RWPE2 (cell line): ENCODE measurements around the gene BRIX1.

ENCODE experiments used
- ATAC-seq: fragments of 200-7000 bp; cut with Tn5 transposase; 3 replicates; pipeline ENCODE4 v1.9.1; 2021; ENCODE audit warnings: low read depth
- DNase-seq: peaks from one replicate; pipeline ENCODE4 v3.0.0-alpha.2; 2020; ENCODE audit warnings: low spot score
- H3K27ac ChIP-seq: fragments of 450-650 bp; 2 replicates; pipeline ENCODE4 v1.5.1; 2017; ENCODE audit warnings: mild to moderate bottlenecking; ENCODE audit not compliant: poor library complexity, severe bottlenecking
- H3K27me3 ChIP-seq: fragments of 250-450 bp; sonication (Bioruptor Pico); 2 replicates; pipeline ENCODE4 v1.5.1; 2021; ENCODE audit warnings: mild to moderate bottlenecking, moderate library complexity; ENCODE audit not compliant: insufficient read depth, poor library complexity, severe bottlenecking
- H3K36me3 ChIP-seq: fragments of 250-450 bp; sonication (Bioruptor Pico); 2 replicates; pipeline ENCODE4 v1.5.1; 2020; ENCODE audit warnings: low read depth, mild to moderate bottlenecking, moderate library complexity
- H3K4me1 ChIP-seq: fragments of 250-450 bp; sonication (Bioruptor Pico); 2 replicates; pipeline ENCODE4 v1.5.1; 2021; ENCODE audit warnings: mild to moderate bottlenecking, moderate library complexity; ENCODE audit not compliant: insufficient read depth, poor library complexity, severe bottlenecking
- H3K4me3 ChIP-seq: fragments of 250-450 bp; sonication (Bioruptor Pico); 2 replicates; pipeline ENCODE4 v1.5.1; 2021; ENCODE audit warnings: mild to moderate bottlenecking, moderate library complexity; ENCODE audit not compliant: severe bottlenecking
- H3K9me3 ChIP-seq: fragments of 250-450 bp; sonication (Bioruptor Pico); 2 replicates; pipeline ENCODE4 v1.5.1; 2021; ENCODE audit warnings: mild to moderate bottlenecking, moderate library complexity; ENCODE audit not compliant: severe bottlenecking
- TF ChIP-seq, protein P1 (sequence below): fragments of 450-650 bp; IDR thresholded peaks from one replicate; pipeline ENCODE4 v1.5.1; 2017; ENCODE audit warnings: mild to moderate bottlenecking, moderate library complexity; ENCODE audit not compliant: poor library complexity, severe bottlenecking

Gene BRIX1

DNA sequence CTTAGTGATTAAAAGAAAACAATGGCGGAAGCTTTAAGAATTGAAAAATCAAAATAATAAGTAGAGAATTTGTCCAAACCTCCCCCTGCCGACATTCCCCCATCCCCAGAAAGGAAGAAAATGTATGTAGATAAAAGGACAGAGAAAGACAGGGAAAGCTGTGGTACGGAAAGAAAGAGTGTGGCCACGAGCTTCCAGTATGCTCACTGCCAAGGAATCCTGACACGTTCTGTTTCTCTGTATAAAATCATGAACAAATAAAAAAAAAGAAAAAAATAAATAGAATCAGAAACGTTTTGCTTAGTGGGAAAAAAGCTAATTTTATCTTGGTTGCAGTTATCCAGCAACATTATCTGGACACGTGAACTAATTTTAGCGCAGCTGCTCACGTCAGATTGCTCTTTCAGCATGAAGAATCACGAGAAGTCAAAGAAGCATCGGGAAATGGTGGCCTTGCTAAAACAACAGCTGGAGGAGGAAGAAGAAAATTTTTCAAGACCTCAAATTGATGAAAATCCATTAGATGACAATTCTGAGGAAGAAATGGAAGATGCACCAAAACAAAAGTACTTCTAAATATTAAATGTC is 29.0 kb downstream of the BRIX1 start:
- H3K9me3 ChIP-seq, result no peaks in the 10 kb centered on the region
- peaks cover 80% of the 10 kb centered on the region for H3K36me3 ChIP-seq
- ATAC-seq, result no peak
- TF ChIP-seq, protein P1, sequence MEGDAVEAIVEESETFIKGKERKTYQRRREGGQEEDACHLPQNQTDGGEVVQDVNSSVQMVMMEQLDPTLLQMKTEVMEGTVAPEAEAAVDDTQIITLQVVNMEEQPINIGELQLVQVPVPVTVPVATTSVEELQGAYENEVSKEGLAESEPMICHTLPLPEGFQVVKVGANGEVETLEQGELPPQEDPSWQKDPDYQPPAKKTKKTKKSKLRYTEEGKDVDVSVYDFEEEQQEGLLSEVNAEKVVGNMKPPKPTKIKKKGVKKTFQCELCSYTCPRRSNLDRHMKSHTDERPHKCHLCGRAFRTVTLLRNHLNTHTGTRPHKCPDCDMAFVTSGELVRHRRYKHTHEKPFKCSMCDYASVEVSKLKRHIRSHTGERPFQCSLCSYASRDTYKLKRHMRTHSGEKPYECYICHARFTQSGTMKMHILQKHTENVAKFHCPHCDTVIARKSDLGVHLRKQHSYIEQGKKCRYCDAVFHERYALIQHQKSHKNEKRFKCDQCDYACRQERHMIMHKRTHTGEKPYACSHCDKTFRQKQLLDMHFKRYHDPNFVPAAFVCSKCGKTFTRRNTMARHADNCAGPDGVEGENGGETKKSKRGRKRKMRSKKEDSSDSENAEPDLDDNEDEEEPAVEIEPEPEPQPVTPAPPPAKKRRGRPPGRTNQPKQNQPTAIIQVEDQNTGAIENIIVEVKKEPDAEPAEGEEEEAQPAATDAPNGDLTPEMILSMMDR, result no peak
- no peak overlapping the region for H3K27ac ChIP-seq
- H3K4me3 ChIP-seq, result no peak overlapping the region
- no peaks in the 10 kb centered on the region for H3K4me1 ChIP-seq
- H3K27me3 ChIP-seq, result no peaks in the 10 kb centered on the region
- no peak for DNase-seq

DNA sequence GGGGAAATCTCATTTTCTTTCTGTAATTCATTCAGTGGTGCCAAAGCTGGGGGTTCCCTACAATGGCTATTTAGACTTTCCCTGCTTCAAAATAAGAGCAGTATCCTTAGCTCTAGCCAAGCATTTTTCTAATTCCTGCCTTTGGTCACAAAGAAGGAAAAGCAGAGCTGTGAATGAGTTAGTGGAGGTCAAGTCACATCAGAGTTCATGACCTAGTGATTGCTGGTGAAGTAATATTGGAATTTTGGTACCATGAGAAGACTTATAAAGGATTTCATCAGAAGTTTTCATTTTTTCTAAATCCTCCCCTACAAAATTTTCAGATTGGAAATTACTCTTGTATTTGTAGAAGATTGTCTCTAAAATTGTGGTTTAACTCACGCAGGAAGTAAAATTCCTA is 41.8 kb downstream of the BRIX1 start:
- DNase-seq (no peak), ATAC-seq (no peak)
- Histone ChIP-seq H3K27ac (no peak overlapping the region), H3K27me3 (no peaks in the 10 kb centered on the region), H3K9me3 (no peaks in the 10 kb centered on the region), H3K4me1 (no peaks in the 10 kb centered on the region), H3K4me3 (no peak overlapping the region), H3K36me3 (peaks cover 37% of the 10 kb centered on the region)
- TF ChIP-seq, protein P1, result no peak

DNA sequence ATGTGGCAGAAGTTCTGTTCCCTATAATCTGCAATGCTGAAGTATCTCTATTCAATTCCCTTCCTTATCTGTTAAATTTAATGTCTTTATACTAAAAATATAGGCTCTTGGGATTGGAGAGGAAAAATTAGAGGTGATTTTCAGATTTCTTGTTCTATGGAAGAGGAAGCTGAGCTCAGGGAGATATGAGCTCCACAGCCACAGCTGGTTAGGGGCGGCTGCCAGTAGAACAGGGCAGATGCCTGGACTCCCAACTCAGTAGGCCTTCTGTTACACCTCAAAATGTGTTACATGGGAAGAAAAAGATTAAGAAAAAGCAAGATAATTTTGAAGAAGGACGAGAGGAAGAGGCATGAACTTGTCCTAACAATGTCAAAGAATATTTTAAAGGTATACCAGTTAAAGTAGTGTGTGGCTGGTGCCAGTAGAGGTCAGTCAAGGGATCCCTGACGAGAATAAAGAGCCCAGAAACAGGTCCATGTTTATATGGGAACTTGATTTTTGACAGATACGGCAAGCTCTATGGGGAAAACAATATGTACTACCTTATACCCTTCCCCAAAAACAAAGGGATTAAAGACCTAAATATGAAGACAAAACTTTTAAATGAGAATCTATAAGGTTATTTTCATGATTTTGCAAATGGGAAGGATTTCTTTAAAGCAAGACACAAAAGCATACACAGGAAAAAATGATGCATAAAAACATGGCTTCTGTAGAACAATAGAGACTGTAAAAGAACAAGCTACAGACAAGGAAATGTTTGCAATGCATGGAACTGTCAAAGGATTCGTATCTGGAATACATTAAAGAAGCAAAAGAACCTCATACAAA is 42.6 kb downstream of the BRIX1 start:
- no peaks in the 10 kb centered on the region for H3K4me1 ChIP-seq
- H3K27ac ChIP-seq, result no peak overlapping the region
- H3K4me3 ChIP-seq, result no peak overlapping the region
- peaks cover 32% of the 10 kb centered on the region for H3K36me3 ChIP-seq
- ATAC-seq (peak; percentile 82), DNase-seq (no peak)
- no peaks in the 10 kb centered on the region for H3K27me3 ChIP-seq
- TF ChIP-seq, protein P1, result peak; percentile 91
- no peaks in the 10 kb centered on the region for H3K9me3 ChIP-seq

DNA sequence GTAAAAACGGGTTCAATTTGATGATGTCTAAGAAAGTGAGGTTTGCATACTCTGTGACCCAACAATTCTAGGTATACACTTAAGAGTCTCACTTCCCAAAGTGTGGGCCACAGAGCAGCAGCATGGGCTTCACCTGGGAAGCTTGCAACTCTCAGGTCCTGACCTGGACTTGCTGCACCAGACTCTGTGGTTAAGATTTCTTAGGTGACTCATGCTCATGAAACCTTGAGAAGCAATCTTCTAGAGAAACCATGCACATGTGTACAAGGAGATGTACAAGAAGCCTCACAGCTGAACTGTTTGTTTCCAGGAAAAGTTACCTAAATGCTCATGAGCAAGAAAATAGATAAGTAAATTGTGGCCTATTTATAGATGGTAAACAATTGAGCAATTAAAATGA is 43.8 kb downstream of the BRIX1 start:
- no peak overlapping the region for H3K27ac ChIP-seq
- H3K27me3 ChIP-seq, result no peaks in the 10 kb centered on the region

More for the DNA sequence above, 43.8 kb downstream of the BRIX1 start:
- peaks cover 20% of the 10 kb centered on the region for H3K36me3 ChIP-seq
- ATAC-seq (peak; percentile 90), DNase-seq (no peak)
- H3K4me3 ChIP-seq, result no peak overlapping the region
- TF ChIP-seq, protein P1, result no peak
- no peaks in the 10 kb centered on the region for H3K9me3 ChIP-seq
- H3K4me1 ChIP-seq, result no peaks in the 10 kb centered on the region
